Type B pancreatic cell (in vitro differentiated cells): ENCODE results near the gene FOXA2. TPM values are rescaled to one million over a fixed set of nuclear protein-coding genes. Genes with fewer than 3 reads are reported as not detected.

Source experiments
- DNase-seq: peaks from one replicate; pipeline ENCODE4 v3.0.0; 2021; ENCODE audit warnings: mixed read lengths; ENCODE audit not compliant: unreplicated experiment; ENCODE audit errors: extremely low spot score
- H3K27ac Mint-ChIP-seq: 2 replicates; pipeline ENCODE4 v1.8.0; 2021; ENCODE audit warnings: mild to moderate bottlenecking, mixed read lengths
- H3K27me3 Mint-ChIP-seq: 2 replicates; pipeline ENCODE4 v1.8.0; 2021; ENCODE audit warnings: mixed read lengths
- H3K36me3 Mint-ChIP-seq: 2 replicates; pipeline ENCODE4 v1.8.0; 2021; ENCODE audit warnings: mixed read lengths
- H3K4me1 Mint-ChIP-seq: one replicate; pipeline ENCODE4 v1.8.0; 2021; ENCODE audit warnings: mixed read lengths; ENCODE audit not compliant: unreplicated experiment
- H3K4me3 Mint-ChIP-seq: 2 replicates; pipeline ENCODE4 v1.8.0; 2021; ENCODE audit warnings: mild to moderate bottlenecking, mixed read lengths
- H3K9me3 Mint-ChIP-seq: 2 replicates; pipeline ENCODE4 v1.8.0; 2021; ENCODE audit warnings: mixed read lengths
- CTCF ChIP-seq: fragments of 200-600 bp; sonication (generic); conservative IDR thresholded peaks from 2 replicates; pipeline ENCODE4 v1.5.0; 2021; ENCODE audit warnings: antibody characterized with exemption, mild to moderate bottlenecking
- total RNA-seq: library from RNA; stranded (reverse); gene quantifications from 2 replicates; pipeline ENCODE4 v1.2.1, GENCODE V29; 2021; ENCODE audit warnings: low replicate concordance

The FOXA2 gene
- total RNA-seq, 1 donor from 2014 or later: 17.5 TPM

GRCh38 chr20:22582964-22583772, 1.2 kb downstream of the FOXA2 start:
- no peak for TF ChIP-seq CTCF
- H3K27me3 Mint-ChIP-seq: peaks cover 89% of the 10 kb centered on the region
- H3K4me1 Mint-ChIP-seq: peaks cover 5% of the 10 kb centered on the region
- H3K27ac Mint-ChIP-seq: peak overlapping the region; percentile 63
- H3K9me3 Mint-ChIP-seq: no peaks in the 10 kb centered on the region
- H3K4me3 Mint-ChIP-seq: peak overlapping the region; percentile 88
- DNase-seq: no peak
- peaks cover 17% of the 10 kb centered on the region for H3K36me3 Mint-ChIP-seq

DNA sequence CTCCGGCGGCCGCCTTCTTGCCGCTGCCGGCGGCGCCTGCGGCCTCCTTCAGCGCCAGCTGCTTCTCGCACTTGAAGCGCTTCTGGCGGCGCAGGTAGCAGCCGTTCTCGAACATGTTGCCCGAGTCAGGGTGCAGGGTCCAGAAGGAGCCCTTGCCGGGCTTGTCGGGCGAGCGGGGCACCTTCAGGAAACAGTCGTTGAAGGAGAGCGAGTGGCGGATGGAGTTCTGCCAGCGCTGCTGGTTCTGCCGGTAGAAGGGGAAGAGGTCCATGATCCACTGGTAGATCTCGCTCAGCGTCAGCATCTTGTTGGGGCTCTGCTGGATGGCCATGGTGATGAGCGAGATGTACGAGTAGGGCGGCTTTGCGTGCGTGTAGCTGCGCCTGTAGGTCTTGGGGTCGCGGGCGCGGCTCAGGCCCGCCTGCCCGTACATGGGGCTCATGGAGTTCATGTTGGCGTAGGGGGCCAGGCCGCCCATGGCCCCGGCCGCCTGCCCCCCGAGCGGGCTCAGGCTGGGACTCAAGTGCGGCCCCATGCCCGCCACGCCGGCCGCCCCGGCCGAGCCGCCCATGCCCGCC, 1.9 kb downstream of the FOXA2 start:
- TF ChIP-seq CTCF: no peak
- DNase-seq: no peak
- H3K27ac Mint-ChIP-seq: no peak overlapping the region
- peaks cover 89% of the 10 kb centered on the region for H3K27me3 Mint-ChIP-seq
- peak overlapping the region; percentile 83 for H3K4me3 Mint-ChIP-seq
- H3K36me3 Mint-ChIP-seq: peaks cover 17% of the 10 kb centered on the region
- H3K9me3 Mint-ChIP-seq: no peaks in the 10 kb centered on the region
- H3K4me1 Mint-ChIP-seq: peaks cover 9% of the 10 kb centered on the region

DNA sequence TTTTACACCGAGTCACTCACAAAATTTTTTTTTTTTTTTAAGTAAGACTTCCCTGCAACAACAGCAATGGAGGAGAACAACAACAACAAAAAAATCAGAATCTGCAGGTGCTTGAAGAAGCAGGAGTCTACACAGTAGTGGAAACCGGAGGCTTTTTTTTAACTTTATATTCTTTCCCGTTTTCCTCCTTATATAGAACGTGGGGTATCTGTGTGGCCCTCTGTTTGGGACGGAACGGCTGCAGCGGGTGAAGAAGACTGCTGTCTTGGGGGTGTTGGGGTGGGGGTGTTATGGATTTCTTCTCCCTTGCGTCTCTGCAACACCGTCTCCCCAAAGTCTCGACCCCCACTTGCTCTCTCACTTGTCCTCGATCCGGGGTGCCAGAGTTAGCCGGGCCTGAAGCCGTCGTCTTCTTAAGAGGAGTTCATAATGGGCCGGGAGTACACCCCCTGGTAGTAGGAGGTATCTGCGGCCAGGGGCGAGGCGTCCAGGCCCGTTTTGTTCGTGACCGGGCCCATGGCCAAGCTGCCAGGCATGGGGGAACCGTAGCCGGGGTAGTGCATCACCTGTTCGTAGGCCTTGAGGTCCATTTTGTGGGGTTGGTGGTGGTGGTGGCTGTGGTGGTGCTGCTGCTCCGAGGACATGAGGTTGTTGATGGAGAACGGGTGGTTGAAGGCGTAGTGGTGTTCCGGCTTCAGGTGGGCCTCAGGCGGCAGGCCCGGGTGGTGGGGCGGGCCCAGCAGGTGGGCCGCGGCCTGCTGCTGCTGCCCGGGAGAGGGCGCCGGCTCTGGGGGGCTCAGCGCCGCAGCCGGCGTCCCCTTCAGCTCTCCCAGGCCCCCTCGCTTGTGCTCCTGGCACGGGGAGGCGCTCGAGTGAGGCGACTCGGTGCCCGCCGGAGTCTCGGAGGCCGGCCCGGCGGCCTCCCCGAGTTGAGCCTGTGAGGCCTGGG, 2.7 kb downstream of the FOXA2 start:
- H3K27me3 Mint-ChIP-seq: peaks cover 89% of the 10 kb centered on the region
- DNase-seq: no peak
- H3K27ac Mint-ChIP-seq: peak overlapping the region; percentile 70
- H3K4me3 Mint-ChIP-seq: peak overlapping the region; percentile 85
- H3K4me1 Mint-ChIP-seq: peaks cover 9% of the 10 kb centered on the region
- TF ChIP-seq CTCF: no peak
- peaks cover 17% of the 10 kb centered on the region for H3K36me3 Mint-ChIP-seq
- no peaks in the 10 kb centered on the region for H3K9me3 Mint-ChIP-seq

GRCh38 chr20:22579711-22580697, 4.4 kb downstream of the FOXA2 start:
- Mint-ChIP-seq H3K27me3 (peaks cover 90% of the 10 kb centered on the region), H3K36me3 (peaks cover 17% of the 10 kb centered on the region), H3K9me3 (no peaks in the 10 kb centered on the region), H3K4me1 (peaks cover 9% of the 10 kb centered on the region), H3K4me3 (peak overlapping the region; percentile 78), H3K27ac (peak overlapping the region; percentile 70)
- no peak for DNase-seq
- TF ChIP-seq CTCF: no peak

GRCh38 chr20:22579119-22579427, 5.3 kb downstream of the FOXA2 start:
- Mint-ChIP-seq H3K4me1 (peaks cover 9% of the 10 kb centered on the region), H3K27me3 (peaks cover 96% of the 10 kb centered on the region), H3K27ac (peak overlapping the region; percentile 84), H3K4me3 (peak overlapping the region; percentile 82), H3K36me3 (peaks cover 17% of the 10 kb centered on the region), H3K9me3 (no peaks in the 10 kb centered on the region)
- DNase-seq: no peak
- TF ChIP-seq CTCF: no peak
